H9 (cell line): ENCODE measurements around the gene BPIFB3. TPM values are rescaled to one million over a fixed set of nuclear protein-coding genes. Genes with fewer than 3 reads are reported as not detected.

Experiments
- DNase-seq: peaks from one replicate; pipeline ENCODE4 v3.0.0-alpha.2; 2017
- H2AFZ ChIP-seq: one replicate; pipeline ENCODE4 v1.6.1; 2013; ENCODE audit warnings: mild to moderate bottlenecking, low read length, control low read depth, moderate library complexity
- H2AK5ac ChIP-seq: 2 replicates; pipeline ENCODE4 v1.6.1; 2013; ENCODE audit warnings: low read length, control low read depth, mixed read lengths; ENCODE audit not compliant: insufficient read length
- H2BK120ac ChIP-seq: one replicate; pipeline ENCODE4 v1.6.1; 2013; ENCODE audit warnings: low read depth, mild to moderate bottlenecking, low read length, control low read depth, inconsistent platforms; ENCODE audit not compliant: poor library complexity, severe bottlenecking
- H2BK12ac ChIP-seq: 2 replicates; pipeline ENCODE4 v1.6.1; 2013; ENCODE audit warnings: low read length, control low read depth, mixed read lengths, low read depth; ENCODE audit not compliant: insufficient read length
- H2BK15ac ChIP-seq: 2 replicates; pipeline ENCODE4 v1.6.1; 2013; ENCODE audit warnings: low read depth, low read length, control low read depth
- H2BK20ac ChIP-seq: one replicate; pipeline ENCODE4 v1.6.1; 2013; ENCODE audit warnings: low read depth, mild to moderate bottlenecking, low read length, control low read depth, inconsistent platforms; ENCODE audit not compliant: poor library complexity, severe bottlenecking
- H2BK5ac ChIP-seq: 2 replicates; pipeline ENCODE4 v1.6.1; 2013; ENCODE audit warnings: low read length, control low read depth, mixed read lengths; ENCODE audit not compliant: insufficient read length
- H3K14ac ChIP-seq: 2 replicates; pipeline ENCODE4 v1.6.1; 2013; ENCODE audit warnings: low read length, control low read depth; ENCODE audit not compliant: insufficient read depth
- H3K18ac ChIP-seq: 2 replicates; pipeline ENCODE4 v1.6.1; 2013; ENCODE audit warnings: low read depth, mild to moderate bottlenecking, mixed read lengths, low read length, control low read depth; ENCODE audit not compliant: insufficient read length
- H3K23ac ChIP-seq: 2 replicates; pipeline ENCODE4 v1.6.1; 2013; ENCODE audit warnings: low read length, control low read depth, mixed read lengths, low read depth; ENCODE audit not compliant: insufficient read length
- H3K23me2 ChIP-seq: 2 replicates; pipeline ENCODE4 v1.6.1; 2013; ENCODE audit warnings: low read depth, mild to moderate bottlenecking, mixed read lengths, low read length, control low read depth; ENCODE audit not compliant: insufficient read length, poor library complexity, severe bottlenecking
- H3K27ac ChIP-seq: 2 replicates; pipeline ENCODE4 v1.5.1; 2013; ENCODE audit warnings: low read length, control low read depth, mixed read lengths, low read depth; ENCODE audit not compliant: insufficient read length
- H3K27me3 ChIP-seq: 2 replicates; pipeline ENCODE4 v1.6.1; 2013; ENCODE audit warnings: low read length, control low read depth, inconsistent platforms; ENCODE audit not compliant: insufficient read depth
- H3K4ac ChIP-seq: 2 replicates; pipeline ENCODE4 v1.6.1; 2013; ENCODE audit warnings: low read depth, mild to moderate bottlenecking, control low read depth, inconsistent platforms, low read length, moderate library complexity
- H3K4me1 ChIP-seq: 2 replicates; pipeline ENCODE4 v1.6.1; 2013; ENCODE audit warnings: low read length, control low read depth, inconsistent platforms; ENCODE audit not compliant: insufficient read depth
- H3K4me2 ChIP-seq: 2 replicates; pipeline ENCODE4 v1.6.1; 2013; ENCODE audit warnings: low read length, control low read depth, mixed read lengths; ENCODE audit not compliant: insufficient read length, insufficient read depth
- H3K56ac ChIP-seq: 2 replicates; pipeline ENCODE4 v1.6.1; 2013; ENCODE audit warnings: low read depth, mild to moderate bottlenecking, mixed read lengths, low read length, control low read depth; ENCODE audit not compliant: insufficient read length
- H3K79me1 ChIP-seq: 2 replicates; pipeline ENCODE4 v1.6.1; 2013; ENCODE audit warnings: low read depth, mild to moderate bottlenecking, moderate library complexity, low read length, control low read depth, inconsistent platforms; ENCODE audit not compliant: insufficient read depth, poor library complexity, severe bottlenecking
- H3K79me2 ChIP-seq: 2 replicates; pipeline ENCODE4 v1.6.1; 2013; ENCODE audit warnings: low read length, control low read depth, inconsistent platforms; ENCODE audit not compliant: insufficient read depth
- H3K9ac ChIP-seq: 2 replicates; pipeline ENCODE4 v1.6.1; 2013; ENCODE audit warnings: low read length, control low read depth, mixed read lengths; ENCODE audit not compliant: insufficient read length; ENCODE audit errors: extremely low read depth
- H3K9me3 ChIP-seq: one replicate; pipeline ENCODE4 v1.6.1; 2013; ENCODE audit warnings: low read depth, low read length, inconsistent platforms; ENCODE audit not compliant: control insufficient read depth
- H3T11ph ChIP-seq: one replicate; pipeline ENCODE4 v1.6.1; 2013; ENCODE audit warnings: mild to moderate bottlenecking, low read length, control low read depth, inconsistent platforms
- H4K20me1 ChIP-seq: one replicate; pipeline ENCODE4 v1.6.1; 2013; ENCODE audit not compliant: control insufficient read depth, insufficient read length, insufficient read depth
- H4K5ac ChIP-seq: 2 replicates; pipeline ENCODE4 v1.6.1; 2013; ENCODE audit warnings: low read depth, mild to moderate bottlenecking, mixed read lengths, low read length, control low read depth; ENCODE audit not compliant: insufficient read length
- H4K8ac ChIP-seq: replicated peaks from 2 replicates; pipeline ENCODE4 v1.6.1; 2013; ENCODE audit warnings: low read length, control low read depth, mixed read lengths, low read depth; ENCODE audit not compliant: insufficient read length
- H4K91ac ChIP-seq: 2 replicates; pipeline ENCODE4 v1.6.1; 2013; ENCODE audit warnings: low read depth, mild to moderate bottlenecking, moderate library complexity, mixed read lengths, low read length, control low read depth; ENCODE audit not compliant: insufficient read length
- H3K27ac Mint-ChIP-seq, 3 experiments: 2 replicates in 2 of 3; 3 replicates in 1 of 3; pipeline ENCODE4 v1.8.0; 2020 to 2021; ENCODE audit warnings: mixed read lengths in 3 of 3, mild to moderate bottlenecking in 1 of 3, moderate library complexity in 1 of 3
- H3K27me3 Mint-ChIP-seq: 2 replicates; pipeline ENCODE4 v1.8.0; 2021; ENCODE audit warnings: low read depth, mild to moderate bottlenecking, moderate library complexity, mixed read lengths
- H3K36me3 Mint-ChIP-seq, 3 experiments: 2 replicates in 2 of 3; 3 replicates in 1 of 3; pipeline ENCODE4 v1.8.0; 2020 to 2021; ENCODE audit warnings: low read depth in 3 of 3, mixed read lengths in 3 of 3; ENCODE audit not compliant: insufficient read depth in 1 of 3
- H3K4me1 Mint-ChIP-seq, 2 experiments: 2 replicates each; pipeline ENCODE4 v1.8.0; 2020; ENCODE audit warnings: mixed read lengths in 2 of 2
- H3K4me3 Mint-ChIP-seq, 2 experiments: 2 replicates in 1 of 2; 3 replicates in 1 of 2; pipeline ENCODE4 v1.8.0; 2020 to 2021; ENCODE audit warnings: mild to moderate bottlenecking in 2 of 2, mixed read lengths in 2 of 2, moderate library complexity in 1 of 2
- H3K9me3 Mint-ChIP-seq, 2 experiments: 2 replicates in 1 of 2; 3 replicates in 1 of 2; pipeline ENCODE4 v1.8.0; 2020; ENCODE audit warnings: mild to moderate bottlenecking in 2 of 2, mixed read lengths in 2 of 2, moderate library complexity in 1 of 2
- WGBS: extraction: QIAGEN DNeasy Blood & Tissue Kit; methylation state at CpG from one replicate; pipeline ENCODE4 v1.1.7; 2013; ENCODE audit warnings: missing lambda C conversion rate, low lambda C conversion rate, mixed read lengths; ENCODE audit not compliant: insufficient read length; ENCODE audit errors: extremely low coverage; 5-methylcytosine and 5-hydroxymethylcytosine counted together
- total RNA-seq: library from RNA; stranded (reverse); gene quantifications from 2 replicates; pipeline ENCODE4 v1.2.1, GENCODE V29; 2021
- TF ChIP-seq, protein P1 (sequence below): fragments of 200-600 bp; sonication (generic); conservative IDR thresholded peaks from 3 replicates; pipeline ENCODE4 v1.8.0; 2021; ENCODE audit warnings: antibody characterized with exemption, mild to moderate bottlenecking

Gene BPIFB3
- total RNA-seq, 1 experiment from 2014 or later = not detected

DNA sequence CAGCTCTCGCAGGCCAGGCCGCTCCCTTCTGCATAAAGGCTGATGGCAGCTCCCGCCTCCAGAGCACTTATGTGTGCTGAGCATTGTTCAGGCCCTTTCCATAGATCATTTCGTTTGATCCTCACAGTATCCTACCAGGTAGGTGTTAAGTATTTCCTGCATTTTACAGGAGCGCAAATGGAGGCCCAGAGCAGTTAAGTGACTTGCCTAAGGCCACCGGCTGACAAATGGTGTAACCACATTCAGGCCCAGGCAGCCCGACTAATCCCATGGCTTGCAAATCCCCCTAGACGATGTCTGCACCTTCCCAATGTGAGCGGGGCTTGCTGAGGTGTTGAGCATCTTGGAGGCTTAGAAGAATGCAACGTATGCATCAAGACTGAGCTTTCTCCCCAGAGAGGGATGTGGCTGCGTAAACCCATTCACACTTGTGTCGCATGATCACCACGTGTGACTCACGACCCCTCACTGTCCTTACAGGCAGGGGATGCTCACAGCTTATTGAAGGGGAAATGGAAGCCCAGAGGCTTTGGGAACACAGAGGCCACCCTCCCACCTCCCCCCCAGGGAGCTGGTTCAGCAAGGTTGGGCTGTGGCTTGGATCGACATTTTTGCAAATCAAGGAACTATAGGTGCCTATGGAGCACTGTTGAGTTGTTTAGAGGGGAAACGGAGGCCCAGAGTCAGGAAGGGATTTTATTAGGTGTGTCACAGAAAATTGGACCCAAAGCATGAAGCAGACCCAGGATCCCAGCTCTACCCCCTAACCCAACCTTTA is 39.2 kb upstream of the BPIFB3 start:
- no peak overlapping the region for H3T11ph ChIP-seq
- H3K36me3 Mint-ChIP-seq = no peaks in the 10 kb centered on the region
- H4K5ac ChIP-seq = no peak overlapping the region
- H2BK20ac ChIP-seq = no peak overlapping the region
- no peak overlapping the region for H3K56ac ChIP-seq
- H3K23ac ChIP-seq = no peak overlapping the region
- H3K79me2 ChIP-seq = no peaks in the 10 kb centered on the region
- H3K27me3 Mint-ChIP-seq = peaks cover 18% of the 10 kb centered on the region
- no peaks in the 10 kb centered on the region for H3K23me2 ChIP-seq
- no peaks in the 10 kb centered on the region for H3K9me3 ChIP-seq
- H2BK120ac ChIP-seq = no peak overlapping the region
- H2BK5ac ChIP-seq = no peak overlapping the region
- peaks cover 21 to 23% of the 10 kb centered on the region in 2 experiments for H3K4me1 Mint-ChIP-seq
- H3K4me2 ChIP-seq = no peak overlapping the region
- no CpG with 5 or more reads among the region's 16 CpGs for WGBS
- no peak overlapping the region for H4K91ac ChIP-seq
- no peak overlapping the region for H2AFZ ChIP-seq
- no peak for DNase-seq
- H2BK12ac ChIP-seq = no peak overlapping the region
- H3K4ac ChIP-seq = no peak overlapping the region
- H3K18ac ChIP-seq = no peak overlapping the region
- H4K8ac ChIP-seq = no peak overlapping the region
- no peak overlapping the region for H3K27ac Mint-ChIP-seq
- no peaks in the 10 kb centered on the region for H4K20me1 ChIP-seq
- H3K9ac ChIP-seq = no peak overlapping the region
- H3K79me1 ChIP-seq = no peaks in the 10 kb centered on the region
- H2AK5ac ChIP-seq = no peak overlapping the region
- H3K4me3 Mint-ChIP-seq = no peak overlapping the region
- H3K14ac ChIP-seq = no peak overlapping the region
- H3K27ac ChIP-seq = no peak overlapping the region
- no peaks in the 10 kb centered on the region for H3K4me1 ChIP-seq
- TF ChIP-seq, protein P1, sequence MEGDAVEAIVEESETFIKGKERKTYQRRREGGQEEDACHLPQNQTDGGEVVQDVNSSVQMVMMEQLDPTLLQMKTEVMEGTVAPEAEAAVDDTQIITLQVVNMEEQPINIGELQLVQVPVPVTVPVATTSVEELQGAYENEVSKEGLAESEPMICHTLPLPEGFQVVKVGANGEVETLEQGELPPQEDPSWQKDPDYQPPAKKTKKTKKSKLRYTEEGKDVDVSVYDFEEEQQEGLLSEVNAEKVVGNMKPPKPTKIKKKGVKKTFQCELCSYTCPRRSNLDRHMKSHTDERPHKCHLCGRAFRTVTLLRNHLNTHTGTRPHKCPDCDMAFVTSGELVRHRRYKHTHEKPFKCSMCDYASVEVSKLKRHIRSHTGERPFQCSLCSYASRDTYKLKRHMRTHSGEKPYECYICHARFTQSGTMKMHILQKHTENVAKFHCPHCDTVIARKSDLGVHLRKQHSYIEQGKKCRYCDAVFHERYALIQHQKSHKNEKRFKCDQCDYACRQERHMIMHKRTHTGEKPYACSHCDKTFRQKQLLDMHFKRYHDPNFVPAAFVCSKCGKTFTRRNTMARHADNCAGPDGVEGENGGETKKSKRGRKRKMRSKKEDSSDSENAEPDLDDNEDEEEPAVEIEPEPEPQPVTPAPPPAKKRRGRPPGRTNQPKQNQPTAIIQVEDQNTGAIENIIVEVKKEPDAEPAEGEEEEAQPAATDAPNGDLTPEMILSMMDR = no peak
- H3K27me3 ChIP-seq = no peaks in the 10 kb centered on the region
- H2BK15ac ChIP-seq = no peak overlapping the region
- H3K9me3 Mint-ChIP-seq = no peaks in the 10 kb centered on the region
